Measurements from ENCODE around the gene ACBD6. TPM values are rescaled to one million over a fixed set of nuclear protein-coding genes. Genes with fewer than 3 reads are reported as not detected.

The ACBD6 gene
- total RNA-seq, 1 donor from 2014 or later, result 16.2 TPM

- no peak for DNase-seq
- intact Hi-C loops (cut with DNase I), result loop anchor here (5.0 kb wide), 1 partner anchor 209 kb away; no protein-coding TSS in a partner anchor
- ATAC-seq (ENCODE audit: poor library complexity), result no peak
Measured at GRCh38 chr1:180268556-180269075, 233.8 kb downstream of the ACBD6 start.

DNA sequence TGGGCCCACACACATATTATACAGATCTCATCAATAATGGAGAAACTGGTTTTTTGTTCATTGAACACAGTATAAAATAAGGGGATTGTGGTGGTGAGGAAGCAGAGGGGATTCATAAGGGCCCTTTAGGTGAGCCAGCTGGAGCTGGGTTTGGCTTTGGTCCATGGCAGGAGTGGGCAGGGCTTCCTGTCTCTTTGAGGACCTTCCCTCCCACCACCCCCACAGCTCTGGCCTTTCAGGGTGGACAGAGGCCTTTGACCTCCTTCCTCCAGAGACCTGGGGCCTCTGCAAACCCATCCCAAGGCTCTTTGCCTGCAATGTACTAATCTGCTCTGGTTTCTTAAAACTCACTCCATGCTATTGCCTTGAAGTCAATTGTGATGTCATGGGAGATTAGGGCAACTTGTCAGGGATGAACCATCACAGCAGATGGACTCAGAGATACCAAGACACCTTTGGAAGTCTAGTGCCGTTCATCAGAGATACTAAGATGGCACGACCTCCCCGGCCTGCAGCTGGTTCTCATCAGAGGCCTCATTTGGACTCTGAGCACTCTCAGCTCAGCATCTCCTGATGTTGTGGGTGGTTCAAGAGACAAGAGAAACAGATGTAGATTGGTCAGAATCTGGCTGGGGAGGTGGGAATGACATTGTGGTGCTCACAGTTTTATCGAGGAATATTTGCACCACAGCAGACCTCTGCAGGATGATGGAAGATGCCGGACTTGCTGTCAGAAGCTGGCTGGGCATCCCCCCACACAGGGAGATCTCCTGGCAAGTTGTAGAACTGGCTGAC, 234.4 kb downstream of the ACBD6 start:
- intact Hi-C loops (cut with DNase I), result loop anchor here (5.0 kb wide), 1 partner anchor 209 kb away; no protein-coding TSS in a partner anchor
- ATAC-seq (ENCODE audit: poor library complexity) (no peak), DNase-seq (no peak)

- intact Hi-C loops (cut with DNase I), result loop anchor here (5.0 kb wide), 1 partner anchor 210 kb away; no protein-coding TSS in a partner anchor
- ATAC-seq (ENCODE audit: poor library complexity) (no peak), DNase-seq (no peak)
Measured at GRCh38 chr1:180267211-180267561, 235.2 kb downstream of the ACBD6 start.

DNA sequence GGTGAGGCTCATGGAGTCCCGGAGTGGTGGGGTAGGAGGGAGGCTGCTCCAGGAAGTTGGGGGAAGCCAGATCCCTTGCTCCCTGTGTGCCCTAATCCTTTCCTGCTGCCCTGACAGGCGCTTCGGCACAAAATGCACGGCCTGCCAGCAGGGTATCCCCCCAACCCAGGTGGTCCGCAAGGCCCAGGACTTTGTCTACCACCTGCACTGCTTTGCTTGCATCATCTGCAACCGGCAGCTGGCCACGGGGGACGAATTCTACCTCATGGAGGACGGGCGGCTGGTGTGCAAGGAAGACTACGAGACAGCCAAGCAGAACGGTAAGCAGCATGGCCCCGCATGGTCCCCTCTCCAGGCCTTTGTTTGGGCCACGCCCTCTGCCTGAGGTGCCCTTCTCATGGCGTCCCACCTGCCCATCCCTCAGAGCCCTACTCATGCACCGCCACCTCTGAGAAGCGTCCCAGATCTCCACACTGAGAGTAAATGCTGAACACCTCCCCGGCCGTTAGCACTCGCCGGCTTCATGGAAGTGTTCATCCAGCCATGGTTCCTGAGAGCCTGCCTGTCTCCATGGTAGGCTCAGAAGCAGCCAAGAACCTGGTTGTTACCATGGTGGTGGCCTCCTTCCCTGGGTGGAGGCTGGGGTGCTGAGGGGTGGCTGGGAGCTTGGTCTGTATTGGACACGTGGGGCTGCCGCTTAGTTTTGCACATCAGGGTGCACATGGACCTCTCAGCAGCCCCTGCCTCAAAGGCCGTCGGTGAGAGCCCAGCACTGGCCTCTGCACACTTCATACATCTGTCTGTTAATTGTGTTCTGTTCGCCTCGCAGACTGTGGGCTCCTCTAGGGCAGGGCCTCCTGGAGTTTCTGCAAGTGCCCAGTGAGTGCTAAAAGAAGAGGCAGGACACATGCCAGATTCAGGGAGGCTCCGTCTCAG, 235.8 kb downstream of the ACBD6 start:
- intact Hi-C loops (cut with DNase I), result loop anchor here (5.0 kb wide), 1 partner anchor 211 kb away; no protein-coding TSS in a partner anchor
- no peak for ATAC-seq (ENCODE audit: poor library complexity)
- no peak for DNase-seq

DNA sequence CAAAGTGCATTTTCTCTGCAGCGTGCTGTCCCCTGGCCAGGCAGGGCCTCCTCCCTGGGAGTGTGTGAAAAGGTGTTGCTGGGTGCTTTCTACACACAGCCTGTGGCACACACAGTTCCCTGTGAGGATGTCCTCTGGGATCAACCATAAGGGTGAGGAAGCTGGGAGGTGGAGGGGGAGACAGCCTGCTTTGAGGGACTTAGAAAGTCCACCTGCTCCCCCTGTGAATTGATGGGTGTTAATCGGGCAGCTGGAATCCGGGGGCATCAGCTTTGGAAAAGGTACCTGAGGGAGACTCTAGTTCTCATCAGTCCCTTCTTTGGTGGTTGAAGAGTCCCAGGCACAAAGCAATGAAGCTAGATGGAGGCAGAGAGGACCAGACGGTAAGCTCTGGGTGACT, 236.5 kb downstream of the ACBD6 start:
- ATAC-seq (ENCODE audit: poor library complexity), result no peak
- DNase-seq, result no peak
- intact Hi-C loops (cut with DNase I), result loop anchor here (5.0 kb wide), 1 partner anchor 211 kb away; no protein-coding TSS in a partner anchor

GRCh38 chr1:180265201-180265600, 237.2 kb downstream of the ACBD6 start:
- DNase-seq (no peak), ATAC-seq (ENCODE audit: poor library complexity) (no peak)
- intact Hi-C loops (cut with DNase I), result loop anchor here (5.0 kb wide), 1 partner anchor 212 kb away; no protein-coding TSS in a partner anchor

DNA sequence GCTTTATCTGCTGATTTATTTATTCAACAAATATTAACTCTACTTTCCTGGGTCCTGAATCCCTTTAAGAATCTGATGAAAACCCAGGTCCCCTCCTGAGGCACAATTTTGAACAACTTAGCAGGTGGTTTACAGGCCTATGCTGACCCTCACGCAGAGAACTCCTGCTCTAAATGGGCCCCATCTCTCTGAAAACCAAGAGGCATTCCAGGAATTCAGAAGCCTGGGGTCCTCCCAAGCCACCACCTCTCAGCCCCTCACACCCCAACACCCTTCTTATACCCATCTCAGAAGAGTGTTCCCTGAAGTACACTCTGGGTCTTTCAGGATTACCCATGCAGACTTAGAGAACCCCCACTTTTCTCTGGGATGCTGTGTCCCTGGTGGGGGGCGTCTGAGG, 237.8 kb downstream of the ACBD6 start:
- intact Hi-C loops (cut with DNase I), result no loop called here
- ATAC-seq (ENCODE audit: poor library complexity) (no peak), DNase-seq (no peak)

DNA sequence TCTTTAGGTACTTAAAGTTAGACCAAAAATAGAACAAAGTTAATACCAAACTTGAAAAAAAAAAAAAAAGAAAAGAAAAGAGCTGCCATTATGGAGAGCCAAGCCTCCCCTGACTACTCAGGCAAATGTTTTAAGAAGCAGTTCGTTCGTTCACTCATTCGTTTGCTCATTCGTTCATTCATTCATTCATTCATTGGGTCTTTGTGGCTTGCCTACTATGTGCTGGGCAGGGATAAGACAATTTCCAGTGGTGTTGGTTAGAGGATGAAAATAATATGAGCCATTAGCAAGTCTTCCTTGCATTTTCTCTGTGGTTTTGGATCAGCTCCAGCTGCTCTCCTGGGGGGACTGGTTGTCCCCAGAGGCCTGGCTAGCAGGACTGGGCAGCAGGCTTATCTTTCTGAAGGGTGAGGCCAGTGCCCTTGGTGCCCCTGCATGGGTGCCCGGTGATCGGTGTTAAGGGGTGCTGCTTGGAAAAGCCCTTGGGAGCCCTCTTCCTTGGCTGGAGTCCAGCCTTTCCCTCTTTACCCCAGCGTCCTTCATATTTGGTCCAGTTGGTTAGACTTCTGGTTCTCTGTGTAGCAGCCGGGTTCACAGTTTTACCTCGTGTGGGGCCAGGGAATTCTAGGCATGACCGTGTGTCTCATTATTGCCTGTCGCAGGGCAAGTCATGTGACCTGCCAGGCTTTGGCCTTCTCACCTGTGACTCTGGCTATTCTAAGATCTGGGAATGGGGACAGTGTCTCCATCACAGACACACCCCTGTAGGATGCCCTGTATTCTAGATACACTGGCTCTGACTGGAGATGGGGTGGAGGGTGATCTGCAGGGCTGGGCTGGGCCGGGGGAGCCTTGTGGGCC, 239.5 kb downstream of the ACBD6 start:
- no peak for ATAC-seq (ENCODE audit: poor library complexity)
- intact Hi-C loops (cut with DNase I), result no loop called here
- DNase-seq, result no peak

DNA sequence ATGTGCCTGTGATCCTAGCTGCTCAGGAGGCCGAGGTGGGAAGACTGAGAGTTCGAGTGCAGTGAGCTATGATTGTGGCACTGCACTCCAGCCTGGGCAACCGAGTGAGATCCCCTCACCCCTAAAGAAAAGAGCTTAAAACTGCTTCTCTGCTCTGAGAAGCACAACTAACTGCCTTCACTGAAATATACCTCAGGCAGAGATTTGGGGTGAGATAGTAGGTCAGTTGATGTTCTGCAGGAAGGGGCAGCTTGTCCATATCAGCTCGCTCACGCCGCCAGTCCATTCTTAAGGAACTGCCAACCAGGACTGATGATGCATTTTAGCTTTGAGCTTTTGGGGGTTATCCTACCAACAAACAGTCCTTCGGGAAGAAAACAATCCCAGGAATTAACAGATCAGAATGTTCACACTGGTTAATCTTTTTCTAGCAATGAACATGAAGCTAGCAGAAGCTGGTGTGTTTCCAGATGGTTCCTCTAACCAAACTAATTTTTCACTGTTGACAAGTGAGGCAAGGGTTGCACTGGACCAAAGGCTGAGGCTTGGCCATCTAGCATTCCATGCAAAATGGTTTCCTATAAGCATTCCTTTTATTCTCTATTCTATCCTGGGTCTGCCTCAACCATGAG, 240.7 kb downstream of the ACBD6 start:
- no peak for ATAC-seq (ENCODE audit: poor library complexity)
- intact Hi-C loops (cut with DNase I), result no loop called here

GRCh38 chr1:180261030-180261429, 241.3 kb downstream of the ACBD6 start:
- DNase-seq (no peak), ATAC-seq (ENCODE audit: poor library complexity) (no peak)
- intact Hi-C loops (cut with DNase I), result no loop called here

More for the DNA sequence above, 240.7 kb downstream of the ACBD6 start:
- DNase-seq, result no peak

DNA sequence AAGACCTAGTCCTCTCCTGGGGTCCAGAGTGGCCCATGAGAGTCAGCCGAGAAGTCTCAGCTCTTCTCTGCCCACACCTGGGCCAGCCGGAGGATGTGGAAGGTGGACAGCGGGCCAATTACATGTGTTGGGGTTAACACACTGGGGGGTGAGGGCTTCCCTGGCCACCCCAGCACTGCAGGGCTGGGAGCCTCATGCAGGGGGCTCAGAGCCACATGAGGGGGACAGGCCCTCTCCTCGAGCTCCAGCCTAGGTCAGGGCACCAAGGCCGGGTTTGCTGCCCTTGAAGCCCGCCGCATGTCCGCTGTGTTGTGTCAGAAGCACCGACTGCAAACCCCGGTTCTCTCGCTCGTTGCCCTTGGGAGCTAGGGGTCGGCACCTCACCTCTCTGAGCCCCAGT, 241.8 kb downstream of the ACBD6 start:
- no peak for ATAC-seq (ENCODE audit: poor library complexity)
- intact Hi-C loops (cut with DNase I), result no loop called here
- DNase-seq, result no peak

GRCh38 chr1:180259431-180260338, 242.7 kb downstream of the ACBD6 start:
- DNase-seq, result no peak
- intact Hi-C loops (cut with DNase I), result no loop called here
- ATAC-seq (ENCODE audit: poor library complexity), result no peak

DNA sequence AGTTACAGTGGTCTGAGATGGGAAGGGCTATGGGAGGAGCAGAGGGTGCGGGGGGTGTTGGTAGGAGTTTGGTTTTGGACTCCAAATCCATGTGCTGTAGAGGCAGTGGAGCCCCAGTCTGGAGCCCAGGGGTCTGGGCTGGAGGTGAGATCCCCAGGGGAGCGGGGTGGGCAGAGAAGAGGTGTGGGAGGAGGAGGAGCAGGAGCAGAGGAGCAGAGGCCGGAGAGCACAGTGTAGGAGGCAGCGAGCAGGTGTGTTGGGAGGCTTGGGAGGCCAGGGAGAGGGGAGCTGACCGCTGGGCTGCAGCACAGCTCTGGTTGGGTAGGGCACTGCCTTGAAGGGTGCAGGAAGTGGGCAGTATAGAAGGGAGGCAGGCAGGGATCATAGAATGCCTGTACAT, 243.4 kb downstream of the ACBD6 start:
- no peak for DNase-seq
- ATAC-seq (ENCODE audit: poor library complexity), result no peak
- intact Hi-C loops (cut with DNase I), result no loop called here

GRCh38 chr1:180258290-180258689, 244.1 kb downstream of the ACBD6 start:
- intact Hi-C loops (cut with DNase I), result no loop called here

GRCh38 chr1:180257486-180257885, 244.9 kb downstream of the ACBD6 start:
- DNase-seq, result no peak
- intact Hi-C loops (cut with DNase I), result no loop called here
- ATAC-seq (ENCODE audit: poor library complexity), result no peak

More at GRCh38 chr1:180258290-180258689, 244.1 kb downstream of the ACBD6 start:
- ATAC-seq (ENCODE audit: poor library complexity) (no peak), DNase-seq (no peak)

- no peak for ATAC-seq (ENCODE audit: poor library complexity)
- intact Hi-C loops (cut with DNase I), result no loop called here
Measured at GRCh38 chr1:180257028-180257386, 245.4 kb downstream of the ACBD6 start.

More at GRCh38 chr1:180257028-180257386, 245.4 kb downstream of the ACBD6 start:
- no peak for DNase-seq
